Stomach (tissue), 4 donors: Measurements from ENCODE around the gene KRT81.

Experiments
- CTCF ChIP-seq, 7 experiments: fragments of 450-650 bp in 4 of 7; fragments of 200-600 bp in 3 of 7; sonication (generic) in 3 of 7; IDR thresholded peaks; one replicate each; pipeline ENCODE4 v1.5.1; 2016 to 2019; ENCODE audit warnings: antibody characterized with exemption in 7 of 7, control low read depth in 2 of 7, mild to moderate bottlenecking in 1 of 7
- EP300 ChIP-seq: sonication (generic); formaldehyde crosslinking; IDR thresholded peaks from one replicate; pipeline ENCODE4 v1.6.1; 2017; ENCODE audit warnings: antibody characterized with exemption
- POLR2A ChIP-seq, 4 donors: fragments of 450-650 bp; IDR thresholded peaks; one replicate each; pipeline ENCODE4 v1.6.1; 2016; ENCODE audit warnings: antibody characterized with exemption in 4 of 4, control low read depth in 2 of 4, mild to moderate bottlenecking in 1 of 4, moderate library complexity in 1 of 4
- POLR2AphosphoS5 ChIP-seq, 3 donors: sonication (generic); formaldehyde crosslinking; IDR thresholded peaks; one replicate each; pipeline ENCODE4 v1.6.1; 2016; ENCODE audit warnings: antibody characterized with exemption in 3 of 3

GRCh38 chr12:52321418-52321817 lies 30.1 kb upstream of the KRT81 start:
- no peak for TF ChIP-seq POLR2A (IDR thresholded peaks at IDR 0.05)
- TF ChIP-seq EP300, result no peak
- TF ChIP-seq CTCF (IDR thresholded peaks at IDR 0.05), result no peak
- no peak for TF ChIP-seq POLR2AphosphoS5 (IDR thresholded peaks at IDR 0.05)
